ENCODE results near the gene COLEC11.

DNA sequence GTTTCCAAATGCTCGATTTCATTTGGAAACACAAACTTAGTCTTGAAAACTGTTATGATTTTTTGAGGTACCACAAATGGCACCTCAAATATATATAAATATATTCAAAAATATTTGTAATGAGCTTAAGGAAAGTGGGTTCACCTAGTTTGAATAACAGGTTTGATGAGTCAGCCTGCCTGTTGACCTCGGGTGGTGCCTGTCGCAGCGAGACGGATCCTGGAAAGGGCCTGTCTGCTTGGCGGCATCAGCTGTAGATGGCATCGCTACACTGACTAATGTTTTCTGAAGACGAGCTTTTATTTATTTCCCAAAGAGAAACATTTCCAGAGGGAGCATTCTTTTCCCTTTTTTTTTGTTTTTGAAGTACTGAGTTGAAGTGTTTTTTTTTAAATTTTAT is 70.0 kb downstream of the COLEC11 start:
- TF ChIP-seq, protein P1, sequence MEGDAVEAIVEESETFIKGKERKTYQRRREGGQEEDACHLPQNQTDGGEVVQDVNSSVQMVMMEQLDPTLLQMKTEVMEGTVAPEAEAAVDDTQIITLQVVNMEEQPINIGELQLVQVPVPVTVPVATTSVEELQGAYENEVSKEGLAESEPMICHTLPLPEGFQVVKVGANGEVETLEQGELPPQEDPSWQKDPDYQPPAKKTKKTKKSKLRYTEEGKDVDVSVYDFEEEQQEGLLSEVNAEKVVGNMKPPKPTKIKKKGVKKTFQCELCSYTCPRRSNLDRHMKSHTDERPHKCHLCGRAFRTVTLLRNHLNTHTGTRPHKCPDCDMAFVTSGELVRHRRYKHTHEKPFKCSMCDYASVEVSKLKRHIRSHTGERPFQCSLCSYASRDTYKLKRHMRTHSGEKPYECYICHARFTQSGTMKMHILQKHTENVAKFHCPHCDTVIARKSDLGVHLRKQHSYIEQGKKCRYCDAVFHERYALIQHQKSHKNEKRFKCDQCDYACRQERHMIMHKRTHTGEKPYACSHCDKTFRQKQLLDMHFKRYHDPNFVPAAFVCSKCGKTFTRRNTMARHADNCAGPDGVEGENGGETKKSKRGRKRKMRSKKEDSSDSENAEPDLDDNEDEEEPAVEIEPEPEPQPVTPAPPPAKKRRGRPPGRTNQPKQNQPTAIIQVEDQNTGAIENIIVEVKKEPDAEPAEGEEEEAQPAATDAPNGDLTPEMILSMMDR (IDR thresholded peaks at IDR 0.05): no peak
- no peak for TF ChIP-seq EP300 (IDR thresholded peaks at IDR 0.05)
